ENCODE measurements around the gene LRP1.

The LRP1 gene

DNA sequence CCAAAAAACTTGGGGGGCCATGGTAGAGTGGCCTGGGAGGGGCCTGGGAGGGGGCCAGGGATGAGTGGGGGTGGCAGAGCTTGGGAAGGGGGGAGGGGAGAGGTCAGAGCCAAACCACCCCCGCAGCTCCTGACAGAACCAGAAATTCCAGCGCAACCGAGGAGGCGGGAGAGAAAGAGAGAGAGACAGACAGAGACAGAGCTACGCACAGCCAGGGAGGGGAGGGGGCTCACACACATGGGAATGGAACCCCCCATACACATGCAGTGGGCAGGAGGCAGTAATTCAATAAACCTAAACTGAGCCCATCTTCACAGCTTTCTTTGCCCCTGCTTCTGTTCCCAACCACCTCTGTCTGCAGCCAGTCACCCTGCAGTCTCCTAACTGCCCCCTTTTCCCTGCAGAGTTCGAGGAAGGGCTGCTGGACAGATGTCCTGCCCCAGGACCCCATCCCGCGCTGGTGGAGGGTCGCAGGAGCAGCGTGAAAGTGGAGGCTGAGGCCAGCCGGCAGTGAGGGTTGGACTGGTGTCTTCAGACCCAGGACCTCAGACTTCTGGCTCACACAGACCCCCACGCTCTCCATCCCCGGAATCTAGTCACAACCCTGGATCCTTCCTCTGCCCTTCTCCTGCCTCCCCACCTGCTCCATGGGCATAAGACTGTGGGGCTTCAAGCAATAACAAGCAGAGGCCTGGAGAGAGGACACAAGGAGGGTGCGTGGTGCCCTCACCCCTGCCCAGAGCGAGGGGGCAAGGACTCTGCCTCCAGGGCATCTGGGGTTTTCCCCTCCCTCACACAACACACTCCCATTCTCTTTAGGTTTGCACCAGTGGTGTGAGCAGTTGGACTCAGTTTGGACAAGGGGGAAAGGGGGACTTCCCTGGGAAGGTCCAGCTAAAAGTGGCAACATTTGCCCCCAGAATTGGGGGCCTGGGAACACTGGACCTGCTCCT, 33.8 kb upstream of the LRP1 start:
- in situ Hi-C loops (cut with HindIII; ENCODE audit: low sequenced_read_pairs) = no loop called here
- DNase-seq (ENCODE audit: low read depth, low spot score) = no peak
- TF ChIP-seq, protein P1, sequence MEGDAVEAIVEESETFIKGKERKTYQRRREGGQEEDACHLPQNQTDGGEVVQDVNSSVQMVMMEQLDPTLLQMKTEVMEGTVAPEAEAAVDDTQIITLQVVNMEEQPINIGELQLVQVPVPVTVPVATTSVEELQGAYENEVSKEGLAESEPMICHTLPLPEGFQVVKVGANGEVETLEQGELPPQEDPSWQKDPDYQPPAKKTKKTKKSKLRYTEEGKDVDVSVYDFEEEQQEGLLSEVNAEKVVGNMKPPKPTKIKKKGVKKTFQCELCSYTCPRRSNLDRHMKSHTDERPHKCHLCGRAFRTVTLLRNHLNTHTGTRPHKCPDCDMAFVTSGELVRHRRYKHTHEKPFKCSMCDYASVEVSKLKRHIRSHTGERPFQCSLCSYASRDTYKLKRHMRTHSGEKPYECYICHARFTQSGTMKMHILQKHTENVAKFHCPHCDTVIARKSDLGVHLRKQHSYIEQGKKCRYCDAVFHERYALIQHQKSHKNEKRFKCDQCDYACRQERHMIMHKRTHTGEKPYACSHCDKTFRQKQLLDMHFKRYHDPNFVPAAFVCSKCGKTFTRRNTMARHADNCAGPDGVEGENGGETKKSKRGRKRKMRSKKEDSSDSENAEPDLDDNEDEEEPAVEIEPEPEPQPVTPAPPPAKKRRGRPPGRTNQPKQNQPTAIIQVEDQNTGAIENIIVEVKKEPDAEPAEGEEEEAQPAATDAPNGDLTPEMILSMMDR (IDR thresholded peaks at IDR 0.05; ENCODE audit: low read depth, low read length) = no peak
- H3K4me3 ChIP-seq (ENCODE audit: low read depth, low read length) = no peak overlapping the region

DNA sequence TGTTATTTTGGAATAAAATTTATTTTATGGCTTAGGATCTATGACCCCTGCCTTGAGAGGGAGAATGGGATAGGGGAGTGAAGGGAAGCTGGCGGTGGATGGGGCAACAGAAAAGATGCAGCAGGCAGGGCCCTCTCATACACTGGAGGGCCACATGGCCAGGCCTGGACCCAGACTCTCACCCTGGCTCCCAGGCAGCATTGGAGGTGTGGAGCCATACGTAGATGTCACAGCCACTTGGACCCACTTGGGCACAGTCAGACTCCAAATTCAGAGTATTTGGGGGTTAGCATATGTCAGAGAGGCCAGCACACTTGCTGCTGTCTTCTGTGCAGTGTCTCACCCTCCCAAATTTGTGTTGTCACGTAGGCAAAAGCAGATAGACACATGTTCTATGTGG, 32.8 kb upstream of the LRP1 start:
- no peak for DNase-seq (ENCODE audit: low read depth, low spot score)
- in situ Hi-C loops (cut with HindIII; ENCODE audit: low sequenced_read_pairs) = no loop called here
- TF ChIP-seq, protein P1 (IDR thresholded peaks at IDR 0.05; ENCODE audit: low read depth, low read length) = no peak
- H3K4me3 ChIP-seq (ENCODE audit: low read depth, low read length) = no peak overlapping the region

DNA sequence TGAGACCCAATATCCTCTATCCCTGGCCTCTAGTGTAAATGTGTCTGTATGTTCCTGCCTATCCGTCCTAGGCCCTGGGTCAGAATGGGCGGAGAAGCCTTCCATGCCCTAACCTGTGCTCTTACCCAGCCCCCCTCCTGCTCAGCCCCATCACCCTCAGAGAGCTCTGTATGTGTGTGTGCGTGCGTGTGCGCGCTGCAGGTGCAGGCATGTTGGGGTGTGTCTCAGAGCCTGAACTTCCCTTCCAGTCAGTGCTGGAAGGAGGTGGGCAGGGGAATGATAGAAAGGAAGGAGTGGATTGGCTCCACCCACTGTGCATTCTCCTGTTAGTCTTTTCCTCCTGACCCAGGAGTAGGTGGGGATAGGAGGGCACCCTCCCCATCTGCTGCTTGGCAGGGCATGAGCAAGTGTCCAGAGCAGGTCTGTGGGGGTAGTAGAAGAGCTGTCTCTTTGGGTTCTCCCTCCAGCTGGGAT, 32.1 kb upstream of the LRP1 start:
- in situ Hi-C loops (cut with HindIII; ENCODE audit: low sequenced_read_pairs) = no loop called here
- TF ChIP-seq, protein P1 (IDR thresholded peaks at IDR 0.05; ENCODE audit: low read depth, low read length) = no peak
- DNase-seq (ENCODE audit: low read depth, low spot score) = no peak
- no peak overlapping the region for H3K4me3 ChIP-seq (ENCODE audit: low read depth, low read length)

DNA sequence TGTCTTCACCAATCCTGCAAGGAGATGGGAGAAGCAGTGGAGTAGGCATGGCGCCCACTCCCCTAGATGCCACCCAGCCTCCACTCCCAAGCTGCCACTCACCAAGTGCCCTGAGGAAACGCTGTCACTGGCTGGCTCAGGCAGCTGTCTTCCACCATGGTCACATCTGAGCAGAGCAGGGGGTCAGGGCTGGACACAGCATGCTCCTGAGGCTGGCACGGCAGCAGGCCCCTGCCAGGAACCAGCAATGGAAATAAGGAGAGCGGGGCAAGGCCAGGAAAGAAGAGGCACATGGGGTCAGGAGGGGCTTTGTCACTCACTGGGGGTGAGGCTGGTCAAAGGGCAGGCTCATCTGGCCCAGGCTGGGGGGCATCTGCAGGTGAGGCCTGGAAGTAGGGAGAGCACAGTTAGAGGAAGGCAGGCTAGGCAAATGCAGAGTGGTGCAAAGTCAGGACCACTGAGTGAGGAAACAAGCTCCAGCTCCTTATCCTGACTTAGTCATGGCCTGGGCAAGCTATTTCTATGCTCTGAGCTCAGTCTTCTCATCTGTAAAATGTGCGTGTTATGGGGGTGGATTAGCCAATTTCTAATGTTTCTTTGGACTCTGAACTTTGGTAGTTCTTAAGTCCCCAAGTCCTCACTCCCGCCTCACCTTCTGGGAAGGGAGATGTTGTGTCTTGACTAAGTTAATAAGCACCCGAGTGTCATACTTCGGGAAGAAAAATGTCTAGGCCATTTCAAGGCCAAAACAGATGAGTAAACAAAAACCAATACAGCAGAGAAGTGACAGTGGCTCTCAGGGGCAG, 31.3 kb upstream of the LRP1 start:
- no peak overlapping the region for H3K4me3 ChIP-seq (ENCODE audit: low read depth, low read length)
- in situ Hi-C loops (cut with HindIII; ENCODE audit: low sequenced_read_pairs) = no loop called here
- TF ChIP-seq, protein P1 (IDR thresholded peaks at IDR 0.05; ENCODE audit: low read depth, low read length) = no peak
- no peak for DNase-seq (ENCODE audit: low read depth, low spot score)

DNA sequence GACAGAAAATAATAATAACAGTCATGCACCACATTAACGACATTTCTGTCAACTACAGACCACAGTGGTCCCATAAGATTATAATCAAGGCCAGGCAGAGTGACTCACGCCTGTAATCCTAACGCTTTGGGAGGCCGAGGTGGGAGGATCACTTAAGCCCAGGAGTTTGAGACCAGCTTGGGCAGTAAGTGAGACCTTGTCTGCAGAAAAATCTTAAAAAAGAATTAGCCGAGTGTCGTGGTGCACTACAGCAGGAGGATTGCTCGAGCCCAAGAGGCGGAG, 30.8 kb upstream of the LRP1 start:
- DNase-seq (ENCODE audit: low read depth, low spot score) = no peak
- no peak overlapping the region for H3K4me3 ChIP-seq (ENCODE audit: low read depth, low read length)
- in situ Hi-C loops (cut with HindIII; ENCODE audit: low sequenced_read_pairs) = no loop called here
- TF ChIP-seq, protein P1 (IDR thresholded peaks at IDR 0.05; ENCODE audit: low read depth, low read length) = no peak

DNA sequence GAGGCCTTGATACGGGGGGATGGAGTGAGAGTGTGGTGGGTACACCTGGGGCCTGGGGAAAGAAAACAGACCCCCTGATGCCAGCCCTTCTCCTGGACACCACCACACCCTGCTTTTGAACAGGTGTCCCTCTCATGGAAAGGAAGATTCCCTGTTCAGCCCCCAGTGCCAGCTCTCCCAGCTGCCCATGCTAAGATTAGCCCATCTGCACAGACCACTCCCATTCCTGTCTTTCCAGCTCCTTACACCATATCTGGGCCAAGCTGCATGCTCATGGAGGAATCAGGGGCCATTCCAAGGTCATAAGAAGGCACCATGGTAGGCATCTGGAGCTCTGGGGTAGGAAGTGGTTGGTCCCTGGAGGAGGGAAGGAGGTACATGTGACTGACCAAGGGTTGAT, 29.7 kb upstream of the LRP1 start:
- TF ChIP-seq, protein P1 (IDR thresholded peaks at IDR 0.05; ENCODE audit: low read depth, low read length) = no peak
- in situ Hi-C loops (cut with HindIII; ENCODE audit: low sequenced_read_pairs) = no loop called here
- no peak for DNase-seq (ENCODE audit: low read depth, low spot score)
- H3K4me3 ChIP-seq (ENCODE audit: low read depth, low read length) = no peak overlapping the region
